Progenitor cell of endocrine pancreas (in vitro differentiated cells): ENCODE measurements around the gene ZKSCAN1. TPM values are rescaled to one million over a fixed set of nuclear protein-coding genes. Genes with fewer than 3 reads are reported as not detected.
A peak's percentile ranks its signal among the peaks of the same experiment; 100 is the strongest.

Source experiments
- DNase-seq: peaks from one replicate; pipeline ENCODE4 v3.0.0; 2021; ENCODE audit warnings: low spot score; ENCODE audit not compliant: unreplicated experiment
- H3K27ac Mint-ChIP-seq: 2 replicates; pipeline ENCODE4 v1.8.0; 2021; ENCODE audit warnings: mild to moderate bottlenecking, moderate library complexity, mixed read lengths
- H3K27me3 Mint-ChIP-seq: 2 replicates; pipeline ENCODE4 v1.8.0; 2021; ENCODE audit warnings: mixed read lengths
- H3K36me3 Mint-ChIP-seq: 2 replicates; pipeline ENCODE4 v1.8.0; 2022; ENCODE audit warnings: mixed read lengths; ENCODE audit not compliant: insufficient read depth
- H3K4me1 Mint-ChIP-seq: 2 replicates; pipeline ENCODE4 v1.8.0; 2021; ENCODE audit warnings: low read depth, mixed read lengths
- H3K4me3 Mint-ChIP-seq: 2 replicates; pipeline ENCODE4 v1.8.0; 2021; ENCODE audit warnings: low read depth, mild to moderate bottlenecking, moderate library complexity, mixed read lengths
- H3K9me3 Mint-ChIP-seq: 2 replicates; pipeline ENCODE4 v1.8.0; 2021; ENCODE audit warnings: low read depth, mixed read lengths
- total RNA-seq: library from RNA; stranded (reverse); gene quantifications from 2 replicates; pipeline ENCODE4 v1.2.1, GENCODE V29; 2021
- TF ChIP-seq, protein P1 (sequence below): fragments of 200-600 bp; sonication (generic); IDR thresholded peaks from one replicate; pipeline ENCODE4 v1.5.0; 2021; ENCODE audit warnings: antibody characterized with exemption, mild to moderate bottlenecking; ENCODE audit not compliant: unreplicated experiment

The ZKSCAN1 gene
- total RNA-seq, 1 donor from 2014 or later = 209 TPM

DNA sequence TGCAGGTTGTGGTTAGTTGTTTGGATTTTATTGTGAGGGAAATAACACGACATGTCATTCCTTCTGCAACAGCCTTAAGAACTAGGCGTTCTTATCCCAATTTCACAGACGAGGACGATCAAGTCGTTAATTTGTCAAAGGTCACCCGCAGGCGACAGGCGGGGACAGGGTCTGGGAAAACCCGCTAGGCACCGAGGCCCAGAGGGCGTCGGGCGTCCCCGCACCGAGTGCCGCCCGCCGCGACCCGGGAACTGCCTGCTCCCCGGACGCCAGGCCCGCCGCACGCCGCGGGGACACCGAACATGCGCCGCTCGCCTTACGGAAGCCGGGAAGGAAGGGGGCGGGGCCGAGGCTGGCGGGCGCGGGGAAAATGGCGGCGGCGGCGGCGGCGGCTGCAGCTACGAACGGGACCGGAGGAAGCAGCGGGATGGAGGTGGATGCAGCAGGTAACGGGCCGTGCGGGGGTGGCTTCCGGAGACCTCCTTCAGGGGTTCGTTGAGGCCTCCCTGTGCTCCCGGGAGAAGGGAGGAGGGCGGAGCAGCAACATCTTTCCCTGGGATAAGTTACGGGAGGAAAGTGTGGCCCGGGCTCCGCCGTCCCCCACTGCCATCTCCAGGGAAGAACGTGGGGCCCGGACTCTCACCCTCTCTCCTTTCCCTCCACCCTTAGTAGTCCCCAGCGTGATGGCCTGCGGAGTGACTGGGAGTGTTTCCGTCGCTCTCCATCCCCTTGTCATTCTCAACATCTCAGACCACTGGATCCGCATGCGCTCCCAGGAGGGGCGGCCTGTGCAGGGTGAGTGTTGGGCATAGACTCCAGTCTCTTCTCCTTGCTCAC is 73.4 kb downstream of the ZKSCAN1 start, which contains the start of gene COPS6:
Gene COPS6 (plus strand): TSS at position 349 of the 837 bp plus-strand sequence. CDS start 22 bp downstream, at position 371.
- peaks cover 20% of the 10 kb centered on the region for H3K36me3 Mint-ChIP-seq
- peaks cover 9% of the 10 kb centered on the region for H3K4me1 Mint-ChIP-seq
- peak; percentile 69 for DNase-seq
- H3K27ac Mint-ChIP-seq = peak within 1 kb of the TSS; percentile 97
- TF ChIP-seq, protein P1, sequence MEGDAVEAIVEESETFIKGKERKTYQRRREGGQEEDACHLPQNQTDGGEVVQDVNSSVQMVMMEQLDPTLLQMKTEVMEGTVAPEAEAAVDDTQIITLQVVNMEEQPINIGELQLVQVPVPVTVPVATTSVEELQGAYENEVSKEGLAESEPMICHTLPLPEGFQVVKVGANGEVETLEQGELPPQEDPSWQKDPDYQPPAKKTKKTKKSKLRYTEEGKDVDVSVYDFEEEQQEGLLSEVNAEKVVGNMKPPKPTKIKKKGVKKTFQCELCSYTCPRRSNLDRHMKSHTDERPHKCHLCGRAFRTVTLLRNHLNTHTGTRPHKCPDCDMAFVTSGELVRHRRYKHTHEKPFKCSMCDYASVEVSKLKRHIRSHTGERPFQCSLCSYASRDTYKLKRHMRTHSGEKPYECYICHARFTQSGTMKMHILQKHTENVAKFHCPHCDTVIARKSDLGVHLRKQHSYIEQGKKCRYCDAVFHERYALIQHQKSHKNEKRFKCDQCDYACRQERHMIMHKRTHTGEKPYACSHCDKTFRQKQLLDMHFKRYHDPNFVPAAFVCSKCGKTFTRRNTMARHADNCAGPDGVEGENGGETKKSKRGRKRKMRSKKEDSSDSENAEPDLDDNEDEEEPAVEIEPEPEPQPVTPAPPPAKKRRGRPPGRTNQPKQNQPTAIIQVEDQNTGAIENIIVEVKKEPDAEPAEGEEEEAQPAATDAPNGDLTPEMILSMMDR = no peak
- H3K27me3 Mint-ChIP-seq = no peaks in the 10 kb centered on the region
- peak within 1 kb of the TSS; percentile 93 for H3K4me3 Mint-ChIP-seq
- no peaks in the 10 kb centered on the region for H3K9me3 Mint-ChIP-seq

- Mint-ChIP-seq H3K27ac (peak overlapping the region; percentile 91), H3K36me3 (peaks cover 21% of the 10 kb centered on the region), H3K4me1 (peaks cover 9% of the 10 kb centered on the region), H3K4me3 (peak overlapping the region; percentile 93), H3K27me3 (no peaks in the 10 kb centered on the region), H3K9me3 (no peaks in the 10 kb centered on the region)
- no peak for DNase-seq
- TF ChIP-seq, protein P1 = no peak
Measured at GRCh38 chr7:100089458-100090196, 74.2 kb downstream of the ZKSCAN1 start.

- Mint-ChIP-seq H3K27ac (peak overlapping the region; percentile 43), H3K4me3 (peak overlapping the region; percentile 93), H3K27me3 (no peaks in the 10 kb centered on the region), H3K36me3 (peaks cover 28% of the 10 kb centered on the region), H3K4me1 (peaks cover 9% of the 10 kb centered on the region), H3K9me3 (no peaks in the 10 kb centered on the region)
- no peak for DNase-seq
- TF ChIP-seq, protein P1 = no peak
Measured at GRCh38 chr7:100090527-100091410, 75.4 kb downstream of the ZKSCAN1 start.

Other genes starting within 250 kb of the ZKSCAN1 start
- not detected in 2 replicates for gene CYP3A4, start 231.4 kb upstream of the ZKSCAN1 start, total RNA-seq
- gene CYP3A43, start 187.6 kb upstream of the ZKSCAN1 start, total RNA-seq = not detected in 2 replicates
- gene OR2AE1, start 138.6 kb upstream of the ZKSCAN1 start, total RNA-seq = not detected in 2 replicates
- gene TRIM4, start 96.1 kb upstream of the ZKSCAN1 start, total RNA-seq = 14.2 and 15.6 TPM in 2 replicates
- 0.27 and 0.43 TPM in 2 replicates for gene GJC3, start 86.0 kb upstream of the ZKSCAN1 start, total RNA-seq
- gene AZGP1, start 39.6 kb upstream of the ZKSCAN1 start, total RNA-seq = not detected in 2 replicates
- 20.7 and 22.8 TPM in 2 replicates for gene ZSCAN21, start 34.2 kb downstream of the ZKSCAN1 start, total RNA-seq
- 91.8 and 95.1 TPM in 2 replicates for gene ZNF3, start 66.1 kb downstream of the ZKSCAN1 start, total RNA-seq
- 110 and 113 TPM in 2 replicates for gene COPS6, start 73.4 kb downstream of the ZKSCAN1 start, total RNA-seq
- 212 and 224 TPM in 2 replicates for gene MCM7, start 85.8 kb downstream of the ZKSCAN1 start, total RNA-seq
- 34.0 and 36.0 TPM in 2 replicates for gene AP4M1, start 86.0 kb downstream of the ZKSCAN1 start, total RNA-seq
- gene TAF6, start 103.8 kb downstream of the ZKSCAN1 start, total RNA-seq = 79.6 and 91.2 TPM in 2 replicates
- 22.5 and 25.5 TPM in 2 replicates for gene CNPY4, start 104.0 kb downstream of the ZKSCAN1 start, total RNA-seq
- gene MBLAC1, start 111.4 kb downstream of the ZKSCAN1 start, total RNA-seq = 1.6 and 2.2 TPM in 2 replicates
- gene LAMTOR4, start 133.3 kb downstream of the ZKSCAN1 start, total RNA-seq = 106 and 116 TPM in 2 replicates
- gene TRAPPC14, start 143.1 kb downstream of the ZKSCAN1 start, total RNA-seq = 29.6 and 30.7 TPM in 2 replicates
- gene GAL3ST4, start 153.0 kb downstream of the ZKSCAN1 start, total RNA-seq = 4.9 and 5.1 TPM in 2 replicates
- gene GPC2, start 161.8 kb downstream of the ZKSCAN1 start, total RNA-seq = 64.0 and 65.2 TPM in 2 replicates
- 2.4 and 2.5 TPM in 2 replicates for gene STAG3, start 162.3 kb downstream of the ZKSCAN1 start, total RNA-seq
- not detected in 2 replicates for gene PVRIG, start 204.4 kb downstream of the ZKSCAN1 start, total RNA-seq